ENCODE data around the gene TIMM13.
A peak's percentile ranks its signal among the peaks of the same experiment; 100 is the strongest.

Gene TIMM13

DNA sequence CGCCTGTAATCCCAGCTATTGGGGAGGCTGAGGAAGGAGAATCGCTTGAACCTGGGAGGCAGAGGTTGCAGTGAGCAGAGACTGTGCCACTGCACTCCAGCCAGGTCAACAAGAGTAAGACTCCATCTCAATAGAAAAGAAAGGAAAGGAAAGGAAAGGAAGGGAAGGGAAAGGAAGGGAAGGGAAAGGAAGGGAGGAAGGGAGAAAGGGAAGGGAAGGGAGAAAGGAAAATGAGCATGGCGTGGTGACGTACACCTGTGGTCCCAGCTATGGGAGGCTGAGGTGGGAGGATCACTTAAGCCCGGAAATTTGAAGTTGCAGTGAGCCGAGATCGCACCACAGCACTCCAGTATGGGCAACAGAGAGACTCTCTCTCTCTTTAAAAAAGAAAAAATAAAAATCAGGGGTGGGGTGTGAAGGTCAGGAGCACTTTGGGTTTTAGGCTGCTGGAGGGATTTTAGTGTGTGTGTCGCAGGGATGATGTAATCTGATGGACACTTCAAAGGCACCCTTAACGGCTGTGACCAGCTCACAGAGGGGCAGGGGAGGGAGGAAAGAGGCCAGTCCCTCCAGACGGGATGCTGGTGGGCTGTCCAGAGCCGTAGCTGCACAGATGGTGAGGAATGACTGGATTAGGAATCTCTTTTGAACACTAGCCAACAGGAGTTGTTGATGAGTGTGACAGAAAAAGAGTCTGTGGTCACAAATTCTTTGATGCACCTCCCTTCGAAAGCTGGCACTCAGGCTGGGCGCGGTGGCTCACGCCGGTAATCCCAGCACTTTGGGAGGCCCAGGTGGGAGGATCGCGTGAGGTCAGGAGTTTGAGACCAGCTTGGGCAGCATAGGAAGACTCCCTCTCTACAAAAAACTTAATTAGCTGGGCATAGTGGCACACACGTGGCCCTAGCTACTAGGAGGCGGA is 39.8 kb downstream of the TIMM13 start:
- no peak for DNase-seq

DNA sequence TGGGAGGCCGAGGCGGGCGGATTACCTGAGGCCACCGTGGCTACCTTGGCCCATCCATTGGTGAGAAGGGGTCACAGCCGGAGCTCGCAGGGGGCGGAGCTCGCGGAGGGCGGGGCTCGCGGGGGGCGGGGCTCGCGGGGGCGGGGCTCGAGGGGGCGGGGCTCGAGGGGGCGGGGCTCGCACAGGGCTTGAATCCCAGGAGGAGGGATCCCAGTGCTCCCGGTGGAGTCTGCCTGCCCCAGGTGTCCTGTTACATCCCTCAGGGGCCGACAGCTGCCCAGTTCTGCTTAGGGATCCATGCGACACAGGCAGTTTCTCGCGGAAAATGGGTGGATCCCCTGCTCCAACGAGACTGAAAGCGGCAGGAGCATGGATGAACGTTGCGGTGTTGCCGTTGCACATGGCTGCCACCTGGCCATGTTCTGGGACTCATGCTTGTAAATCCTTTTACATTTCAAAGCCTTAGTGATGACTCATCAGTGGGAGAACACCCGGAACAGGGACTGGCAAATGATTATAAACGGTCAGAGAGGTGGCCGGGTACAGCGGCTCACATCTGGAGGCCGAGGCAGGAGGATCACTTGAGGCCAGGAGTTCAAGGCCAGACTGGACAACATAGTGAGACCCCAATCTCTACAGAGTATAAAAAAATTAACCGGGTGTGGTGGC is 42.2 kb downstream of the TIMM13 start:
- peak in 8 of 58 donors; percentile 3 to 65 (median 13) for DNase-seq

DNA sequence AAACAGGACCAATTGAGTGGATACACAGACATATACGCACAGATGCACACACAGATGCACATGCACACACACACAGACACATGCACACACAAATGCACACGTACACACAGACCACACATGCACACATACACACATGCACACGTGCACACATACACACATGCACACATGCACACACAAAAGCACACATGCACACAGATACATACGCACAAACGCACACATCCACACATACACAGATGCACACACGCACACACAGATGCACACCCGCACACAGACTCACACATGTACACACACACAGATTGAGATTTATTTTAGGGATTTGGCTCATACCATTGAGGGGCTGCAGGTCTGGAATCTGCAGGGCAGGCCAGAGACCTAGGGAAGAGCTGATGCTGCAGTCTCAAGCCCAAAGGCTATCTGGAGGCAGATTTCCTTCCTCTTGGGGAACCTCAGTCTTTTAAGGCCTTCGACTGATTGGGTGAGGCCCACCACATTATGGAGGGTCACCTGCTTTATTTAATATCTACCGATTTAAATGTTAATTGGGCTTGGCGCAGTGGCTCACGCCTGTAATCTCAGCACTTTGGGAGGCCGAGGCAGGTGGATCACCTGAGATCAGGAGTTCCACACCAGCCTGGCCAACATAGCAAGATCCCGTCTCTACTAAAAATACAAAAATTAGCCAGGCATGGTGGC is 44.7 kb downstream of the TIMM13 start:
- no peak for DNase-seq

DNA sequence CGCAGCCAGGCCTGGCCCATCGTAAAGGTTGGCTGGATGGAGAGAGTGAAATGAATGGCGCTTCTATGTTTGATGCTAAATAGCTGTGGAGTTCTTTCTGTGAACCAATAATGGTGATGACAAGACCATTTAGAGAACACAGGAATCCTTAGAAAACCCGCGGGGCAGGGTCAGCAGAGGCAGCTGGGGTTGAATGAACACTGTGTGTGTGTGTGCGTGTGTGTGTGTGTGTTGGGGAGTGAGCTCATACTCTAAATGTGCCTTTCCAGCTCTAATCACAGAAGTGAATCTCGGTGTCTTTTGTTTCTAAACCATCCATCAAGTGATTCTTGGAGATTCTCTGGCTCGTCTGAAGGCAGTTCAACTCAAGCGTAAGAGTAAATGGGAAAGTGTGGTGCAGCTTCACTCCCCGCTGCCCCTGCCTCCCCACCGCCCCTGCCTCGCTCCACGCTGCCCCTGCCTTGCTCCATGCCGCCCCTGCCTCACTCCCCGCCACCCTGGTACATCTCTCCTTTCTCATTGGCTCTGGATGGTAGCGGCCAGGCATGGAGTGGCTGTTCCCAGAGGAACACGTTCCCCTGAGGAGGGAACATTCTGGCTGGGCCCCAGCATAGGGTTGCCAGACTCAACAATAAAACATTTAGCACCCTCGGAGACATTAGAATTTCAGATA is 46.1 kb downstream of the TIMM13 start:
- DNase-seq: peak in 55 of 58 donors; percentile 15 to 95 (median 72)

DNA sequence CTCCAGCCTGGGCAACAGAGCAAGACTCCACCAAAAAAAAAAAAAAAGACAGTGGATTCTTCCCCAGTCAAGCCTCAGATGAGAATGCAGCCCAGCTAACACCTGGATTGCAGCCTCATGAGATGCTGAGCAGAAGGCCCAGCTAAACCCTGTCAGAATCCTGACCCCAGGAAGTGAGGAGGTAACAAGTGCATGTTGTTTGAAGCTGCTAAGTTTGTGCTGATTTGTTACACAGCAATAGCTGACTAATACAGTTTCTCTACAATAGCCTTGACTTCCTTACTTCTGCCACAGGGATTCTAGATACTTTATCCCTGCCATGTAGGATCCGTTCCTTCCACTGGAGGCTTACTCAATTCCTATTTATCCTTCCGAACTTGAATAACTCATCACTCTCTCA is 46.8 kb downstream of the TIMM13 start:
- DNase-seq: no peak

DNA sequence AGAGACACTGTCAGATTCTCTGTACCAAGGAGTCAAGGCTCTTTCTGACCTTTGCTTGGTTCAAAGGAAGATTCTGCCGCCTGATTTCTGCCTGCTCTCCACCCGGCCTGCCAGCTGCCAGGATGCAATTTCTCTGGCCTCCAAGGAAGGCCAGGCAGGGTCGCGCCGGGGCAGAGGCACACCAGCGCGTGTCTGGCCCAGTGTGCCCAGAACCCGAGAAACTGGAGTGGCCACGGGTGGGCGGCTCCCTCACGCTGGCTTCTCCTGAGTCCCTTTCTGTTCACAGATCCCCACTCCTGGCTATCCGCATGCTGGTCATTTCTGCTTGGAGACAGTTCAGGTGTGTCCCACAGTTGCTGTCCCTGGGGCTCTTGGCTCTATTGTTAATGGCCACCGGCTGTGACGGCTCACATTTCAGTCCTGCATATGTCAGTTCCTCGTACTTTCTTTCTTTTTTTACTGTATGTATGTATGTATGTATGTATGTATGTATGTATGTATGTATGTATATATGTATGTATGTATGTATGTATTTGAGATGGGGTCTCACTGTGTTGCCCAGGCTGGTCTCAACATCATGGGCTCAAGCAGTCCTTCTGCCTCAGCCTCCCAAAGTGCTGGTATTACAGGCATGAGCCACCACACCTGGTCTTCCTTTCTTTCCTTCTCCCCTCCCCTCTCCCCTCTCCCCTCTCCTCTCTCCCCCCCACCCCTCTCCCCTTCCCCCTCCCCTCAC is 50.4 kb downstream of the TIMM13 start:
- no peak for DNase-seq
